GM12878 (cell line): ENCODE results near the gene CATSPER1. TPM values are rescaled to one million over a fixed set of nuclear protein-coding genes. Genes with fewer than 3 reads are reported as not detected.

ENCODE experiments used
- ATAC-seq: fragments of 200-7000 bp; cut with Tn5 transposase; 3 replicates; pipeline ENCODE4 v1.9.1; 2020; ENCODE audit warnings: mild to moderate bottlenecking, moderate library complexity
- BruUV-seq: library from RNA; stranded (reverse); fragments of 400-500 nt; replicated peaks from 2 replicates; lab custom pipeline; 2021; lab: Mats Ljungman, UMichigan
- CTCF ChIA-PET: fragments of 300-600 bp; sonication (Branson Sonifier 250); formaldehyde crosslinking; extraction: SDS; loops from one replicate; lab custom pipeline; 2021; ENCODE audit warnings: inconsistent platforms; lab: Yijun Ruan, JAX
- POLR2A ChIA-PET: fragments of 350-600 bp; formaldehyde crosslinking; extraction: SDS; loops from one replicate; lab custom pipeline; 2021; ENCODE audit warnings: inconsistent platforms; lab: Charles Lee
- RAD21 ChIA-PET: fragments of 300-600 bp; sonication (Branson Sonifier 250); formaldehyde crosslinking; loops from one replicate; lab custom pipeline; 2023; ENCODE audit warnings: antibody characterized with exemption; ENCODE audit not compliant: unreplicated experiment; lab: Charles Lee
- SMC1A ChIA-PET: fragments of 300-600 bp; sonication (Branson Sonifier 250); formaldehyde crosslinking; loops from one replicate; lab custom pipeline; 2023; ENCODE audit not compliant: unreplicated experiment, uncharacterized antibody; lab: Charles Lee
- DNase-seq: peaks from one replicate; pipeline ENCODE4 v3.0.0-alpha.2; 2011; ENCODE audit warnings: low read depth, low spot score
- FAIRE-seq: peaks from 3 replicates; lab custom pipeline; 2011; peaks lifted over from hg19 to GRCh38; lab: Jason Lieb, UNC
- H2AFZ ChIP-seq: 2 replicates; pipeline ENCODE4 v1.6.0; 2011; ENCODE audit warnings: low read depth, low read length, control low read depth; ENCODE audit not compliant: control insufficient read depth
- H3K27ac ChIP-seq: 2 replicates; pipeline ENCODE4 v1.5.1; 2011; ENCODE audit warnings: control low read depth; ENCODE audit not compliant: control insufficient read depth, insufficient read depth
- H3K27me3 ChIP-seq, 2 experiments: replicated peaks in 1 of 2; 2 replicates each; pipeline versions ENCODE4 v1.6.0 to v1.6.1; 2011; ENCODE audit warnings: low read length in 1 of 2; ENCODE audit not compliant: control insufficient read depth in 2 of 2, insufficient read depth in 2 of 2
- H3K36me3 ChIP-seq, 2 experiments: 2 replicates each; pipeline ENCODE4 v1.5.1; 2011; ENCODE audit warnings: low read length in 1 of 2; ENCODE audit not compliant: control insufficient read depth in 2 of 2, insufficient read depth in 2 of 2
- H3K4me1 ChIP-seq: 2 replicates; pipeline ENCODE4 v1.6.1; 2011; ENCODE audit warnings: mild to moderate bottlenecking, low read length, moderate library complexity, mixed read lengths; ENCODE audit not compliant: control insufficient read depth, insufficient read depth
- H3K4me2 ChIP-seq: 2 replicates; pipeline ENCODE4 v1.6.0; 2011; ENCODE audit warnings: control low read depth; ENCODE audit not compliant: control insufficient read depth, insufficient read depth
- H3K4me3 ChIP-seq: fragments of 200-600 bp; sonication (generic); 2 replicates; pipeline ENCODE4 v1.5.1; 2016
- H3K79me2 ChIP-seq: 2 replicates; pipeline ENCODE4 v1.6.0; 2011; ENCODE audit warnings: low read length; ENCODE audit not compliant: control insufficient read depth, insufficient read depth
- H3K9ac ChIP-seq: 2 replicates; pipeline ENCODE4 v1.8.0; 2011; ENCODE audit warnings: low read length, control low read depth, mixed read lengths; ENCODE audit not compliant: control insufficient read depth, insufficient read depth
- H3K9me3 ChIP-seq: replicated peaks from 3 replicates; pipeline ENCODE4 v1.5.1; 2011; ENCODE audit warnings: mild to moderate bottlenecking, low read length; ENCODE audit not compliant: control insufficient read depth, insufficient read depth
- H4K20me1 ChIP-seq: 2 replicates; pipeline ENCODE4 v1.6.0; 2011; ENCODE audit not compliant: control insufficient read depth, insufficient read depth
- EED ChIP-seq: sonication (generic); IDR thresholded peaks from 2 replicates; pipeline ENCODE4 v1.6.1; 2016; ENCODE audit warnings: antibody characterized with exemption, low read depth
- ESRRA ChIP-seq: IDR thresholded peaks from 2 replicates; pipeline ENCODE4 v1.6.1; 2012; ENCODE audit warnings: mild to moderate bottlenecking, low read length, improper control_type of control experiment
- FOXM1 ChIP-seq: IDR thresholded peaks from 2 replicates; pipeline ENCODE4 v1.6.1; 2012; ENCODE audit warnings: low read depth, mild to moderate bottlenecking, inconsistent platforms, low read length, moderate library complexity
- IKZF1 ChIP-seq: fragments of 450-650 bp; conservative IDR thresholded peaks from 2 replicates; pipeline ENCODE4 v1.6.1; 2017; ENCODE audit warnings: antibody characterized with exemption, mild to moderate bottlenecking
- JUNB ChIP-seq: IDR thresholded peaks from 2 replicates; pipeline ENCODE4 v1.6.1; 2016; ENCODE audit warnings: antibody characterized with exemption, mild to moderate bottlenecking
- KAT2A ChIP-seq: conservative IDR thresholded peaks from 2 replicates; pipeline ENCODE4 v1.6.1; 2011; ENCODE audit warnings: low read depth, low read length; ENCODE audit not compliant: control insufficient read depth
- MEF2B ChIP-seq: fragments of 450-650 bp; IDR thresholded peaks from 2 replicates; pipeline ENCODE4 v1.6.1; 2018; ENCODE audit warnings: mild to moderate bottlenecking, moderate library complexity; ENCODE audit not compliant: partially characterized antibody, poor library complexity, severe bottlenecking
- MLLT1 ChIP-seq: fragments of 450-650 bp; IDR thresholded peaks from 2 replicates; pipeline ENCODE4 v1.6.1; 2016; ENCODE audit warnings: mild to moderate bottlenecking
- NFYA ChIP-seq: IDR thresholded peaks from 2 replicates; pipeline ENCODE4 v1.6.1; 2011; ENCODE audit warnings: low read depth, mild to moderate bottlenecking, low read length, improper control_type of control experiment, borderline replicate concordance
- NR2C2 ChIP-seq: IDR thresholded peaks from 2 replicates; pipeline ENCODE4 v1.6.1; 2011; ENCODE audit warnings: borderline replicate concordance, low read depth; ENCODE audit not compliant: control insufficient read depth, insufficient read length
- SREBF2 ChIP-seq: IDR thresholded peaks from 2 replicates; pipeline ENCODE4 v1.6.1; 2012; ENCODE audit warnings: mild to moderate bottlenecking, low read length
- SRF ChIP-seq, 2 experiments: IDR thresholded peaks; 2 replicates each; pipeline ENCODE4 v1.6.1; 2011; ENCODE audit warnings: low read depth in 2 of 2, low read length in 2 of 2, mild to moderate bottlenecking in 1 of 2, moderate library complexity in 1 of 2
- TCF12 ChIP-seq: IDR thresholded peaks from 2 replicates; pipeline ENCODE4 v1.6.1; 2011; ENCODE audit warnings: low read depth, mild to moderate bottlenecking, low read length
- ZNF217 ChIP-seq: fragments of 450-650 bp; IDR thresholded peaks from 2 replicates; pipeline ENCODE4 v1.6.1; 2017; ENCODE audit warnings: antibody characterized with exemption, mild to moderate bottlenecking
- WGBS: methylation state at CpG from one replicate; pipeline ENCODE4 v1.1.6; 2016; ENCODE audit warnings: low lambda C conversion rate; ENCODE audit not compliant: insufficient replicate concordance, insufficient coverage; ENCODE audit errors: missing lambda C conversion rate; 5-methylcytosine and 5-hydroxymethylcytosine counted together
- in situ Hi-C: fragments of 300-500 bp; cut with MboI; formaldehyde crosslinking; loops from 9 replicates; pipeline ENCODE4 v1.14.3; 2018; ENCODE audit warnings: mixed read lengths
- intact Hi-C: fragments of 100-400 bp; cut with micrococcal nuclease; formaldehyde crosslinking; loops from one replicate; pipeline ENCODE4 v1.14.2; 2022; ENCODE audit not compliant: unreplicated experiment
- polyA plus RNA-seq, 11 experiments: library from polyadenylated mRNA; depleted of rRNA in 4 of 11; unstranded in 6 of 11; stranded (reverse) in 5 of 11; fragments of >200 nt; fragmentation: Nextera tagmentation in 4 of 11; fragmentation: Illumina TruSeq in 1 of 11; extraction: Ambion mirVana in 4 of 11; extraction: Trizol in 1 of 11; gene quantifications; 1 replicate in 1 of 11; 2 replicates in 10 of 11; pipeline versions ENCODE4 v1.2.1 to v1.2.3, GENCODE V29; 2011 to 2016; ENCODE audit warnings: inconsistent platforms in 2 of 11, missing spikeins in 2 of 11, low read depth in 1 of 11
- total RNA-seq, 4 experiments: library from RNA; depleted of rRNA in 3 of 4; stranded (reverse); fragments of >200 nt in 3 of 4; fragmentation: Illumina TruSeq in 1 of 4; extraction: Trizol in 1 of 4; gene quantifications; 2 replicates each; pipeline versions ENCODE4 v1.2.1 to v1.2.3, GENCODE V29; 2013 to 2021
- TF ChIP-seq, protein P1 (sequence below): IDR thresholded peaks from 2 replicates; pipeline ENCODE4 v1.6.1; 2012; ENCODE audit warnings: low read depth, low read length, improper control_type of control experiment
- TF ChIP-seq, protein P2 (sequence below): fragments of 450-650 bp; conservative IDR thresholded peaks from 2 replicates; pipeline ENCODE4 v1.6.1; 2017; ENCODE audit warnings: mild to moderate bottlenecking, moderate library complexity

The CATSPER1 gene
- total and polyA plus RNA-seq, 10 of the 15 experiments (the other 5 are each of a cell fraction or from before 2014, with no cell fraction given), result 0.02 to 0.05 TPM; not detected in 8

- TF ChIP-seq MEF2B, result no peak
- no peak for TF ChIP-seq SRF (IDR thresholded peaks at IDR 0.05; ENCODE audit: low read depth in 2 of 2, low read length in 2 of 2)
- no peak for TF ChIP-seq KAT2A
- TF ChIP-seq, protein P1, sequence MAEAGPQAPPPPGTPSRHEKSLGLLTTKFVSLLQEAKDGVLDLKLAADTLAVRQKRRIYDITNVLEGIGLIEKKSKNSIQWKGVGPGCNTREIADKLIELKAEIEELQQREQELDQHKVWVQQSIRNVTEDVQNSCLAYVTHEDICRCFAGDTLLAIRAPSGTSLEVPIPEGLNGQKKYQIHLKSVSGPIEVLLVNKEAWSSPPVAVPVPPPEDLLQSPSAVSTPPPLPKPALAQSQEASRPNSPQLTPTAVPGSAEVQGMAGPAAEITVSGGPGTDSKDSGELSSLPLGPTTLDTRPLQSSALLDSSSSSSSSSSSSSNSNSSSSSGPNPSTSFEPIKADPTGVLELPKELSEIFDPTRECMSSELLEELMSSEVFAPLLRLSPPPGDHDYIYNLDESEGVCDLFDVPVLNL, result no peak
These were observed 22.5 kb upstream of the CATSPER1 start, which contains the start of gene GAL3ST3 (continued) for GRCh38 chr11:66048547-66049323.

GRCh38 chr11:66047541-66048365 lies 21.5 kb upstream of the CATSPER1 start:
- in situ Hi-C loops, result no loop called here
- H2AFZ ChIP-seq, result no peak overlapping the region
- no peaks in the 10 kb centered on the region for H4K20me1 ChIP-seq
- CTCF ChIA-PET, result interaction anchor here (1.1 to 5.0 kb wide), 6 partner anchors 10 to 238 kb away, joined by 3 to 43 read pairs (median 4); partner anchors contain the start of genes BANF1 and CATSPER1
- no peak overlapping the region for H3K27ac ChIP-seq
- no TSS peak for BruUV-seq
- H3K9me3 ChIP-seq, result no peaks in the 10 kb centered on the region
- FAIRE-seq, result no peak
- POLR2A ChIA-PET, result no interaction called here
- H3K9ac ChIP-seq, result no peak overlapping the region
- 46% methylated on average over 11 of the region's 11 CpGs for WGBS
- intact Hi-C loops, result no loop called here
- SMC1A ChIA-PET, result interaction anchor here (1.2 kb wide), 1 partner anchor 20 kb away, joined by 3 read pairs; no protein-coding TSS in a partner anchor
- no peak overlapping the region for H3K4me2 ChIP-seq
- peaks cover 11% of the 10 kb centered on the region for H3K4me1 ChIP-seq
- H3K36me3 ChIP-seq, result no peaks in the 10 kb centered on the region
- RAD21 ChIA-PET, result no interaction called here
- no peaks in the 10 kb centered on the region for H3K27me3 ChIP-seq
- no peak overlapping the region for H3K4me3 ChIP-seq
- no peak for ATAC-seq
- no peak for DNase-seq
- peaks cover 7% of the 10 kb centered on the region for H3K79me2 ChIP-seq
- TF ChIP-seq MLLT1 (no peak), NR2C2 (no peak), ESRRA (no peak), SREBF2 (no peak), ZNF217 (no peak), TCF12 (no peak), JUNB (no peak), FOXM1 (no peak), EED (no peak), IKZF1 (no peak), NFYA (no peak)
- TF ChIP-seq, protein P2, sequence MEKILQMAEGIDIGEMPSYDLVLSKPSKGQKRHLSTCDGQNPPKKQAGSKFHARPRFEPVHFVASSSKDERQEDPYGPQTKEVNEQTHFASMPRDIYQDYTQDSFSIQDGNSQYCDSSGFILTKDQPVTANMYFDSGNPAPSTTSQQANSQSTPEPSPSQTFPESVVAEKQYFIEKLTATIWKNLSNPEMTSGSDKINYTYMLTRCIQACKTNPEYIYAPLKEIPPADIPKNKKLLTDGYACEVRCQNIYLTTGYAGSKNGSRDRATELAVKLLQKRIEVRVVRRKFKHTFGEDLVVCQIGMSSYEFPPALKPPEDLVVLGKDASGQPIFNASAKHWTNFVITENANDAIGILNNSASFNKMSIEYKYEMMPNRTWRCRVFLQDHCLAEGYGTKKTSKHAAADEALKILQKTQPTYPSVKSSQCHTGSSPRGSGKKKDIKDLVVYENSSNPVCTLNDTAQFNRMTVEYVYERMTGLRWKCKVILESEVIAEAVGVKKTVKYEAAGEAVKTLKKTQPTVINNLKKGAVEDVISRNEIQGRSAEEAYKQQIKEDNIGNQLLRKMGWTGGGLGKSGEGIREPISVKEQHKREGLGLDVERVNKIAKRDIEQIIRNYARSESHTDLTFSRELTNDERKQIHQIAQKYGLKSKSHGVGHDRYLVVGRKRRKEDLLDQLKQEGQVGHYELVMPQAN, result no peak
